ENCODE measurements around the gene TMEM25.

TMEM25 gene

GRCh38 chr11:118531597-118532084 lies 649 bp downstream of the TMEM25 start:
- DNase-seq (no peak), ATAC-seq (ENCODE audit: insufficient read depth, low read depth) (no peak)
- Histone ChIP-seq H3K27ac (ENCODE audit: low read length) (no peak overlapping the region), H4K20me1 (ENCODE audit: insufficient read depth, low read length) (0 out of 2 replicates have a peak, but pooled peaks cover 4% of the 10 kb centered on the region), H3K9ac (ENCODE audit: low read depth, low read length) (peak overlapping the region; percentile 64; the same call in 1 of the 2 replicates), H3K4me2 (ENCODE audit: insufficient read depth, low read length) (peak overlapping the region; percentile 67), H3K79me2 (ENCODE audit: insufficient read depth, low read length) (no peaks in the 10 kb centered on the region), H3K27me3 (ENCODE audit: insufficient read depth, low read length, poor library complexity) (peaks cover 6% of the 10 kb centered on the region), H3K9me3 (ENCODE audit: insufficient read depth, low read length, severe bottlenecking) (no peaks in the 10 kb centered on the region), H3K4me1 (ENCODE audit: insufficient read depth, low read length) (peaks cover 37% of the 10 kb centered on the region), H2AFZ (ENCODE audit: low read depth, low read length) (peak overlapping the region; percentile 51), H3K36me3 (ENCODE audit: insufficient read depth, low read length) (no peaks in the 10 kb centered on the region; the same call in 1 of the 2 replicates), H3K4me3 (ENCODE audit: low read depth in 1 of 2, low read length in 2 of 2) (peak overlapping the region in 1 of 2 experiments; percentile 67; a peak in 2 of 4 replicates)
- TF ChIP-seq, protein P1, sequence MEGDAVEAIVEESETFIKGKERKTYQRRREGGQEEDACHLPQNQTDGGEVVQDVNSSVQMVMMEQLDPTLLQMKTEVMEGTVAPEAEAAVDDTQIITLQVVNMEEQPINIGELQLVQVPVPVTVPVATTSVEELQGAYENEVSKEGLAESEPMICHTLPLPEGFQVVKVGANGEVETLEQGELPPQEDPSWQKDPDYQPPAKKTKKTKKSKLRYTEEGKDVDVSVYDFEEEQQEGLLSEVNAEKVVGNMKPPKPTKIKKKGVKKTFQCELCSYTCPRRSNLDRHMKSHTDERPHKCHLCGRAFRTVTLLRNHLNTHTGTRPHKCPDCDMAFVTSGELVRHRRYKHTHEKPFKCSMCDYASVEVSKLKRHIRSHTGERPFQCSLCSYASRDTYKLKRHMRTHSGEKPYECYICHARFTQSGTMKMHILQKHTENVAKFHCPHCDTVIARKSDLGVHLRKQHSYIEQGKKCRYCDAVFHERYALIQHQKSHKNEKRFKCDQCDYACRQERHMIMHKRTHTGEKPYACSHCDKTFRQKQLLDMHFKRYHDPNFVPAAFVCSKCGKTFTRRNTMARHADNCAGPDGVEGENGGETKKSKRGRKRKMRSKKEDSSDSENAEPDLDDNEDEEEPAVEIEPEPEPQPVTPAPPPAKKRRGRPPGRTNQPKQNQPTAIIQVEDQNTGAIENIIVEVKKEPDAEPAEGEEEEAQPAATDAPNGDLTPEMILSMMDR (IDR thresholded peaks at IDR 0.05; ENCODE audit: borderline replicate concordance, extremely low read depth, low read length, poor library complexity, severe bottlenecking), result no peak
- no peak for TF ChIP-seq EZH2 (IDR thresholded peaks at IDR 0.05; ENCODE audit: borderline replicate concordance, low read depth, low read length, severe bottlenecking)

- Histone ChIP-seq H3K27me3 (ENCODE audit: insufficient read depth, low read length, poor library complexity) (peaks cover 6% of the 10 kb centered on the region), H3K4me1 (ENCODE audit: insufficient read depth, low read length) (peaks cover 37% of the 10 kb centered on the region), H3K9me3 (ENCODE audit: insufficient read depth, low read length, severe bottlenecking) (no peaks in the 10 kb centered on the region), H2AFZ (ENCODE audit: low read depth, low read length) (no peak overlapping the region), H3K4me2 (ENCODE audit: insufficient read depth, low read length) (peak overlapping the region; percentile 67), H4K20me1 (ENCODE audit: insufficient read depth, low read length) (0 out of 2 replicates have a peak, but pooled peaks cover 4% of the 10 kb centered on the region), H3K27ac (ENCODE audit: low read length) (no peak overlapping the region), H3K4me3 (ENCODE audit: low read depth in 1 of 2, low read length in 2 of 2) (no peak overlapping the region), H3K36me3 (ENCODE audit: insufficient read depth, low read length) (no peaks in the 10 kb centered on the region), H3K79me2 (ENCODE audit: insufficient read depth, low read length) (no peaks in the 10 kb centered on the region), H3K9ac (ENCODE audit: low read depth, low read length) (no peak overlapping the region; the same call in 1 of the 2 replicates)
- ATAC-seq (ENCODE audit: insufficient read depth, low read depth), result no peak
- no peak for DNase-seq
- TF ChIP-seq EZH2 (IDR thresholded peaks at IDR 0.05; ENCODE audit: borderline replicate concordance, low read depth, low read length, severe bottlenecking), result no peak
- TF ChIP-seq, protein P1 (IDR thresholded peaks at IDR 0.05; ENCODE audit: borderline replicate concordance, extremely low read depth, low read length, poor library complexity, severe bottlenecking), result no peak
Observed at GRCh38 chr11:118532091-118532490, 1.1 kb downstream of the TMEM25 start.

DNA sequence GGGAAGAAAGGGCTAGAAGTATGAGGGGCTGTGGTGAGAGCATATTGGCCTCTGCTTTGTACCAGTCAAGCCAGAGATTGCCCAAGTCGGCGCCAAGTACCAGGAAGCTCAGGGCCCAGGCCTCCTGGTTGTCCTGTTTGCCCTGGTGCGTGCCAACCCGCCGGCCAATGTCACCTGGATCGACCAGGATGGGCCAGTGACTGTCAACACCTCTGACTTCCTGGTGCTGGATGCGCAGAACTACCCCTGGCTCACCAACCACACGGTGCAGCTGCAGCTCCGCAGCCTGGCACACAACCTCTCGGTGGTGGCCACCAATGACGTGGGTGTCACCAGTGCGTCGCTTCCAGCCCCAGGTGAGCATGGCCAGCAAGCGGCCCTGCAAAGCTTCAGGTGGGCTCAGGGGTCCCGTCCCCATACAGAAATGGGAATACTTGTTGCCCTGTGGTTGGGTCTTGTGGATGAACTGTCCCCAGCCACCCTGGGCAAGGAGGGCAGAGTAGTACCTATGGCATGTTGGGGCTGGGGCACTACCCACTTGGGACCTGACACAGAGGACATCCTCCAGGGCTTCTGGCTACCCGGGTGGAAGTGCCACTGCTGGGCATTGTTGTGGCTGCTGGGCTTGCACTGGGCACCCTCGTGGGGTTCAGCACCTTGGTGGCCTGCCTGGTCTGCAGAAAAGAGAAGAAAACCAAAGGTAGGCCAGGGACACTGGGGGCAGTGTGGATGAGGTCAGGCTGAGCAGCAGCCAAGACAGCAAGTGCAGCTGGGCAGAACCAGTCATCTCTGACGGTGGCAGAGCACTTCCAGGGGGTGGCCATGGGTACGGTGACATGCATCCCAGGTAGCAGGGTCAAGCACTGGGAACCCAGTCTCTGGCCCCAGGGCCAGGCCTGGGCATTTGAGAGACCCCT lies 2.1 kb downstream of the TMEM25 start:
- H2AFZ ChIP-seq (ENCODE audit: low read depth, low read length), result no peak overlapping the region
- ATAC-seq (ENCODE audit: insufficient read depth, low read depth), result no peak

More for the DNA sequence above, 2.1 kb downstream of the TMEM25 start:
- no peak overlapping the region for H3K9ac ChIP-seq (ENCODE audit: low read depth, low read length)
- DNase-seq, result no peak
- H3K4me3 ChIP-seq (ENCODE audit: low read depth in 1 of 2, low read length in 2 of 2), result no peak overlapping the region
- H4K20me1 ChIP-seq (ENCODE audit: insufficient read depth, low read length), result 0 out of 2 replicates have a peak, but pooled peaks cover 4% of the 10 kb centered on the region
- no peak overlapping the region for H3K27ac ChIP-seq (ENCODE audit: low read length)
- TF ChIP-seq EZH2 (IDR thresholded peaks at IDR 0.05; ENCODE audit: borderline replicate concordance, low read depth, low read length, severe bottlenecking), result no peak
- TF ChIP-seq, protein P1 (IDR thresholded peaks at IDR 0.05; ENCODE audit: borderline replicate concordance, extremely low read depth, low read length, poor library complexity, severe bottlenecking), result no peak
- no peaks in the 10 kb centered on the region for H3K79me2 ChIP-seq (ENCODE audit: insufficient read depth, low read length)
- peaks cover 37% of the 10 kb centered on the region for H3K4me1 ChIP-seq (ENCODE audit: insufficient read depth, low read length)
- H3K9me3 ChIP-seq (ENCODE audit: insufficient read depth, low read length, severe bottlenecking), result no peaks in the 10 kb centered on the region
- peaks cover 6% of the 10 kb centered on the region for H3K27me3 ChIP-seq (ENCODE audit: insufficient read depth, low read length, poor library complexity)
- H3K4me2 ChIP-seq (ENCODE audit: insufficient read depth, low read length), result no peak overlapping the region
- H3K36me3 ChIP-seq (ENCODE audit: insufficient read depth, low read length), result no peaks in the 10 kb centered on the region

Data from DND-41 (cell line).